ENCODE measurements around the gene NCBP2L.

DNA sequence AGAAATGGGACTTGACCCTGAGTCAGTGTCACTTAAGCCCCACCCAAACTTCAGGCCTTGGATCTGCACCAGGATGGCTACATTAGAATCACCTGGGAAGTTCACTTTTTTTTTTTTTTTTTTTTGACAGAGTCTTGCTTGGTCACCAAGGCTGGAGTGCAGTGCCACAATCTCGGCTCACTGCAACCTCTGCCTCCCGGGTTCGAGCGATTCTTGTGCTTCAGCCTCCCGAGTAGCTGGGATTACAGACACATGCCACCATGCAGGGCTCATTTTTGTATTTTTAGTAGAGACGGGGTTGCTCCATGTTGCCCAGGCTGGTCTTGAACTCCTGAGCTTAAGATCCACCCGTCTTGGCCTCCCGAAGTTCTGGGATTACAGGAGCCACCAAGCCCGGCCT, 3.0 kb downstream of the NCBP2L start:
- TF ChIP-seq, protein P1, sequence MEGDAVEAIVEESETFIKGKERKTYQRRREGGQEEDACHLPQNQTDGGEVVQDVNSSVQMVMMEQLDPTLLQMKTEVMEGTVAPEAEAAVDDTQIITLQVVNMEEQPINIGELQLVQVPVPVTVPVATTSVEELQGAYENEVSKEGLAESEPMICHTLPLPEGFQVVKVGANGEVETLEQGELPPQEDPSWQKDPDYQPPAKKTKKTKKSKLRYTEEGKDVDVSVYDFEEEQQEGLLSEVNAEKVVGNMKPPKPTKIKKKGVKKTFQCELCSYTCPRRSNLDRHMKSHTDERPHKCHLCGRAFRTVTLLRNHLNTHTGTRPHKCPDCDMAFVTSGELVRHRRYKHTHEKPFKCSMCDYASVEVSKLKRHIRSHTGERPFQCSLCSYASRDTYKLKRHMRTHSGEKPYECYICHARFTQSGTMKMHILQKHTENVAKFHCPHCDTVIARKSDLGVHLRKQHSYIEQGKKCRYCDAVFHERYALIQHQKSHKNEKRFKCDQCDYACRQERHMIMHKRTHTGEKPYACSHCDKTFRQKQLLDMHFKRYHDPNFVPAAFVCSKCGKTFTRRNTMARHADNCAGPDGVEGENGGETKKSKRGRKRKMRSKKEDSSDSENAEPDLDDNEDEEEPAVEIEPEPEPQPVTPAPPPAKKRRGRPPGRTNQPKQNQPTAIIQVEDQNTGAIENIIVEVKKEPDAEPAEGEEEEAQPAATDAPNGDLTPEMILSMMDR (IDR thresholded peaks at IDR 0.05; ENCODE audit: poor library complexity): no peak
- TF ChIP-seq EZH2 (IDR thresholded peaks at IDR 0.05; ENCODE audit: borderline replicate concordance): no peak

All from hepatocyte (in vitro differentiated cells).